Measurements from ENCODE around the gene MTRR.

Gene MTRR

GRCh38 chr5:7852542-7852941 lies 16.4 kb upstream of the MTRR start (continued):
- TF ChIP-seq ZNF514 (tag by site-specific recombination; IDR thresholded peaks at IDR 0.05) (no peak), ZBTB20 (tag by site-specific recombination; IDR thresholded peaks at IDR 0.05) (no peak), MZF1 (tag by site-specific recombination; IDR thresholded peaks at IDR 0.05; ENCODE audit: borderline replicate concordance) (no peak), HOXC10 (CRISPR knock-in tag; IDR thresholded peaks at IDR 0.05) (no peak), GLIS2 (tag by site-specific recombination; IDR thresholded peaks at IDR 0.05) (no peak), ZNF335 (tag by site-specific recombination; conservative IDR thresholded peaks at IDR 0.05) (0 out of 2 replicates have a peak, but pooled peaks have one; percentile 13), TSHZ1 (tag by site-specific recombination; IDR thresholded peaks at IDR 0.05; ENCODE audit: borderline replicate concordance) (no peak), BCL11A (tag by site-specific recombination; IDR thresholded peaks at IDR 0.05; ENCODE audit: low read depth) (no peak), HOXA7 (CRISPR knock-in tag; IDR thresholded peaks at IDR 0.05; ENCODE audit: borderline replicate concordance) (no peak), ZNF658 (tag by site-specific recombination; IDR thresholded peaks at IDR 0.05) (no peak), ZNF433 (tag by site-specific recombination; IDR thresholded peaks at IDR 0.05; ENCODE audit: low read depth) (no peak), ZNF544 (tag by site-specific recombination; IDR thresholded peaks at IDR 0.05) (no peak), ZNF140 (tag by site-specific recombination; IDR thresholded peaks at IDR 0.05) (no peak), PRDM1 (tag by site-specific recombination; IDR thresholded peaks at IDR 0.05) (peak; percentile 59)

GRCh38 chr5:7852988-7853387 lies 16.0 kb upstream of the MTRR start:
- Histone ChIP-seq H3K4me3 (ENCODE audit: low read depth, low read length) (no peak overlapping the region), H3K4me1 (ENCODE audit: control insufficient read depth, insufficient read depth, low read length) (no peaks in the 10 kb centered on the region), H3K27ac (ENCODE audit: extremely low read depth, low read depth, low read length) (no peak overlapping the region), H3K9me3 (ENCODE audit: control insufficient read depth, insufficient read depth, low read depth, low read length) (no peaks in the 10 kb centered on the region; the same call in 1 of the 2 replicates), H3K36me3 (ENCODE audit: control insufficient read depth in 2 of 2, insufficient read depth in 1 of 2, low read length in 2 of 2) (peaks cover 0 to 6% of the 10 kb centered on the region in 2 experiments; a peak in 1 of 3 replicates)
- CTCF ChIA-PET: interaction anchor here (0.6 to 1.0 kb wide), 2 partner anchors 592 to 1058 kb away, joined by 3 read pairs; no protein-coding TSS in a partner anchor
- POLR2A ChIA-PET: no interaction called here
- no peak for TF ChIP-seq ZNF433 (tag by site-specific recombination; IDR thresholded peaks at IDR 0.05; ENCODE audit: low read depth)
- TF ChIP-seq SP3 (tag by site-specific recombination; IDR thresholded peaks at IDR 0.05): no peak
- no peak for TF ChIP-seq ZNF114 (tag by site-specific recombination; IDR thresholded peaks at IDR 0.05)
- no peak for TF ChIP-seq ZNF555 (tag by site-specific recombination; conservative IDR thresholded peaks at IDR 0.05)
- no peak for TF ChIP-seq ZNF391 (tag by site-specific recombination; IDR thresholded peaks at IDR 0.05; ENCODE audit: borderline replicate concordance, low read depth)
- TF ChIP-seq ZNF37A (tag by site-specific recombination; IDR thresholded peaks at IDR 0.05): no peak
- TF ChIP-seq ZNF580 (tag by site-specific recombination; IDR thresholded peaks at IDR 0.05): no peak
- no peak for TF ChIP-seq ZNF146 (tag by site-specific recombination; IDR thresholded peaks at IDR 0.05)
- no peak for TF ChIP-seq ZNF140 (tag by site-specific recombination; IDR thresholded peaks at IDR 0.05)
- no peak for TF ChIP-seq ZNF670 (tag by site-specific recombination; IDR thresholded peaks at IDR 0.05; ENCODE audit: low read depth)
- no peak for TF ChIP-seq ZNF707 (tag by site-specific recombination; IDR thresholded peaks at IDR 0.05)
- no peak for TF ChIP-seq ZNF548 (tag by site-specific recombination; IDR thresholded peaks at IDR 0.05)
- no peak for TF ChIP-seq ZNF404 (tag by site-specific recombination; IDR thresholded peaks at IDR 0.05)
- no peak for TF ChIP-seq ZNF549 (tag by site-specific recombination; IDR thresholded peaks at IDR 0.05)
- no peak for TF ChIP-seq ZNF157 (tag by site-specific recombination; IDR thresholded peaks at IDR 0.05)

All from HEK293 (cell line).